H9 (cell line): ENCODE measurements around the gene MYDGF. TPM values are rescaled to one million over a fixed set of nuclear protein-coding genes. Genes with fewer than 3 reads are reported as not detected.

Source experiments
- DNase-seq: peaks from one replicate; pipeline ENCODE4 v3.0.0-alpha.2; 2017
- H2AFZ ChIP-seq: one replicate; pipeline ENCODE4 v1.6.1; 2013; ENCODE audit warnings: mild to moderate bottlenecking, low read length, control low read depth, moderate library complexity
- H2AK5ac ChIP-seq: 2 replicates; pipeline ENCODE4 v1.6.1; 2013; ENCODE audit warnings: low read length, control low read depth, mixed read lengths; ENCODE audit not compliant: insufficient read length
- H2BK120ac ChIP-seq: one replicate; pipeline ENCODE4 v1.6.1; 2013; ENCODE audit warnings: low read depth, mild to moderate bottlenecking, low read length, control low read depth, inconsistent platforms; ENCODE audit not compliant: poor library complexity, severe bottlenecking
- H2BK12ac ChIP-seq: 2 replicates; pipeline ENCODE4 v1.6.1; 2013; ENCODE audit warnings: low read length, control low read depth, mixed read lengths, low read depth; ENCODE audit not compliant: insufficient read length
- H2BK15ac ChIP-seq: 2 replicates; pipeline ENCODE4 v1.6.1; 2013; ENCODE audit warnings: low read depth, low read length, control low read depth
- H2BK20ac ChIP-seq: one replicate; pipeline ENCODE4 v1.6.1; 2013; ENCODE audit warnings: low read depth, mild to moderate bottlenecking, low read length, control low read depth, inconsistent platforms; ENCODE audit not compliant: poor library complexity, severe bottlenecking
- H2BK5ac ChIP-seq: 2 replicates; pipeline ENCODE4 v1.6.1; 2013; ENCODE audit warnings: low read length, control low read depth, mixed read lengths; ENCODE audit not compliant: insufficient read length
- H3K14ac ChIP-seq: 2 replicates; pipeline ENCODE4 v1.6.1; 2013; ENCODE audit warnings: low read length, control low read depth; ENCODE audit not compliant: insufficient read depth
- H3K18ac ChIP-seq: 2 replicates; pipeline ENCODE4 v1.6.1; 2013; ENCODE audit warnings: low read depth, mild to moderate bottlenecking, mixed read lengths, low read length, control low read depth; ENCODE audit not compliant: insufficient read length
- H3K23ac ChIP-seq: 2 replicates; pipeline ENCODE4 v1.6.1; 2013; ENCODE audit warnings: low read length, control low read depth, mixed read lengths, low read depth; ENCODE audit not compliant: insufficient read length
- H3K23me2 ChIP-seq: 2 replicates; pipeline ENCODE4 v1.6.1; 2013; ENCODE audit warnings: low read depth, mild to moderate bottlenecking, mixed read lengths, low read length, control low read depth; ENCODE audit not compliant: insufficient read length, poor library complexity, severe bottlenecking
- H3K27ac ChIP-seq: 2 replicates; pipeline ENCODE4 v1.5.1; 2013; ENCODE audit warnings: low read length, control low read depth, mixed read lengths, low read depth; ENCODE audit not compliant: insufficient read length
- H3K27me3 ChIP-seq: 2 replicates; pipeline ENCODE4 v1.6.1; 2013; ENCODE audit warnings: low read length, control low read depth, inconsistent platforms; ENCODE audit not compliant: insufficient read depth
- H3K4ac ChIP-seq: 2 replicates; pipeline ENCODE4 v1.6.1; 2013; ENCODE audit warnings: low read depth, mild to moderate bottlenecking, control low read depth, inconsistent platforms, low read length, moderate library complexity
- H3K4me1 ChIP-seq: 2 replicates; pipeline ENCODE4 v1.6.1; 2013; ENCODE audit warnings: low read length, control low read depth, inconsistent platforms; ENCODE audit not compliant: insufficient read depth
- H3K4me2 ChIP-seq: 2 replicates; pipeline ENCODE4 v1.6.1; 2013; ENCODE audit warnings: low read length, control low read depth, mixed read lengths; ENCODE audit not compliant: insufficient read length, insufficient read depth
- H3K56ac ChIP-seq: 2 replicates; pipeline ENCODE4 v1.6.1; 2013; ENCODE audit warnings: low read depth, mild to moderate bottlenecking, mixed read lengths, low read length, control low read depth; ENCODE audit not compliant: insufficient read length
- H3K79me1 ChIP-seq: 2 replicates; pipeline ENCODE4 v1.6.1; 2013; ENCODE audit warnings: low read depth, mild to moderate bottlenecking, moderate library complexity, low read length, control low read depth, inconsistent platforms; ENCODE audit not compliant: insufficient read depth, poor library complexity, severe bottlenecking
- H3K79me2 ChIP-seq: 2 replicates; pipeline ENCODE4 v1.6.1; 2013; ENCODE audit warnings: low read length, control low read depth, inconsistent platforms; ENCODE audit not compliant: insufficient read depth
- H3K9ac ChIP-seq: 2 replicates; pipeline ENCODE4 v1.6.1; 2013; ENCODE audit warnings: low read length, control low read depth, mixed read lengths; ENCODE audit not compliant: insufficient read length; ENCODE audit errors: extremely low read depth
- H3K9me3 ChIP-seq: one replicate; pipeline ENCODE4 v1.6.1; 2013; ENCODE audit warnings: low read depth, low read length, inconsistent platforms; ENCODE audit not compliant: control insufficient read depth
- H3T11ph ChIP-seq: one replicate; pipeline ENCODE4 v1.6.1; 2013; ENCODE audit warnings: mild to moderate bottlenecking, low read length, control low read depth, inconsistent platforms
- H4K20me1 ChIP-seq: one replicate; pipeline ENCODE4 v1.6.1; 2013; ENCODE audit not compliant: control insufficient read depth, insufficient read length, insufficient read depth
- H4K5ac ChIP-seq: 2 replicates; pipeline ENCODE4 v1.6.1; 2013; ENCODE audit warnings: low read depth, mild to moderate bottlenecking, mixed read lengths, low read length, control low read depth; ENCODE audit not compliant: insufficient read length
- H4K8ac ChIP-seq: replicated peaks from 2 replicates; pipeline ENCODE4 v1.6.1; 2013; ENCODE audit warnings: low read length, control low read depth, mixed read lengths, low read depth; ENCODE audit not compliant: insufficient read length
- H4K91ac ChIP-seq: 2 replicates; pipeline ENCODE4 v1.6.1; 2013; ENCODE audit warnings: low read depth, mild to moderate bottlenecking, moderate library complexity, mixed read lengths, low read length, control low read depth; ENCODE audit not compliant: insufficient read length
- H3K27ac Mint-ChIP-seq, 3 experiments: 2 replicates in 2 of 3; 3 replicates in 1 of 3; pipeline ENCODE4 v1.8.0; 2020 to 2021; ENCODE audit warnings: mixed read lengths in 3 of 3, mild to moderate bottlenecking in 1 of 3, moderate library complexity in 1 of 3
- H3K27me3 Mint-ChIP-seq: 2 replicates; pipeline ENCODE4 v1.8.0; 2021; ENCODE audit warnings: low read depth, mild to moderate bottlenecking, moderate library complexity, mixed read lengths
- H3K36me3 Mint-ChIP-seq, 3 experiments: 2 replicates in 2 of 3; 3 replicates in 1 of 3; pipeline ENCODE4 v1.8.0; 2020 to 2021; ENCODE audit warnings: low read depth in 3 of 3, mixed read lengths in 3 of 3; ENCODE audit not compliant: insufficient read depth in 1 of 3
- H3K4me1 Mint-ChIP-seq, 2 experiments: 2 replicates each; pipeline ENCODE4 v1.8.0; 2020; ENCODE audit warnings: mixed read lengths in 2 of 2
- H3K4me3 Mint-ChIP-seq, 2 experiments: 2 replicates in 1 of 2; 3 replicates in 1 of 2; pipeline ENCODE4 v1.8.0; 2020 to 2021; ENCODE audit warnings: mild to moderate bottlenecking in 2 of 2, mixed read lengths in 2 of 2, moderate library complexity in 1 of 2
- H3K9me3 Mint-ChIP-seq, 2 experiments: 2 replicates in 1 of 2; 3 replicates in 1 of 2; pipeline ENCODE4 v1.8.0; 2020; ENCODE audit warnings: mild to moderate bottlenecking in 2 of 2, mixed read lengths in 2 of 2, moderate library complexity in 1 of 2
- CTCF ChIP-seq: fragments of 200-600 bp; sonication (generic); conservative IDR thresholded peaks from 3 replicates; pipeline ENCODE4 v1.8.0; 2021; ENCODE audit warnings: antibody characterized with exemption, mild to moderate bottlenecking
- WGBS: extraction: QIAGEN DNeasy Blood & Tissue Kit; methylation state at CpG from one replicate; pipeline ENCODE4 v1.1.7; 2013; ENCODE audit warnings: missing lambda C conversion rate, low lambda C conversion rate, mixed read lengths; ENCODE audit not compliant: insufficient read length; ENCODE audit errors: extremely low coverage; 5-methylcytosine and 5-hydroxymethylcytosine counted together
- total RNA-seq: library from RNA; stranded (reverse); gene quantifications from 2 replicates; pipeline ENCODE4 v1.2.1, GENCODE V29; 2021

The MYDGF gene
- total RNA-seq, 1 experiment from 2014 or later: 43.4 TPM

DNA sequence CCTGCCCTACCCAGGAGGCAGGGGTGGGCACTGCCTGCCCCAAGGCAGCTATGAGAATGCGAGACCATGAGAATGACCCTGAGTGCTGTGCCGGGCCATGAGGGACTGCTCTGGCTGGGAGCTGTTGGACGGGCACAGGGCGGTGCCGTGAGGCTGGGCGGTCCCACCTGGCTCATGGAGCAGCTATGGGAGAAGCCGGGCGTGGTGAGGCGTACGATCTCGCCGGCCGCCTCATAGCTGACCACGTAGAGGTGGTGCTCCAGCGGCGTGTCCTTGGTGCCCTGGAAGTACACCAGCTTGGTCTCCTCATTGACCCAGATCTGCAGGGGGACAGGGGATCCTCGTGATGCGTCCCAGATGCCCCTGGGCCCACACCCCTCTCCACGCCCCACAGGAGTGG, 19.3 kb upstream of the MYDGF start:
- no peaks in the 10 kb centered on the region for H3K4me1 Mint-ChIP-seq
- H3K79me2 ChIP-seq: no peaks in the 10 kb centered on the region
- no peak overlapping the region for H4K5ac ChIP-seq
- H3K4me3 Mint-ChIP-seq: no peak overlapping the region
- no peak overlapping the region for H2BK5ac ChIP-seq
- H3K27ac Mint-ChIP-seq: no peak overlapping the region; a peak in 1 of 7 replicates
- H3K9me3 Mint-ChIP-seq: no peaks in the 10 kb centered on the region
- H3K23me2 ChIP-seq: no peaks in the 10 kb centered on the region
- H3K18ac ChIP-seq: no peak overlapping the region
- H4K91ac ChIP-seq: no peak overlapping the region
- H3T11ph ChIP-seq: no peak overlapping the region
- H3K14ac ChIP-seq: no peak overlapping the region
- peaks cover 23 to 61% (median 35%) of the 10 kb centered on the region in 3 experiments for H3K36me3 Mint-ChIP-seq
- no peak for DNase-seq
- WGBS: no CpG with 5 or more reads among the region's 19 CpGs
- H3K56ac ChIP-seq: no peak overlapping the region
- no peak overlapping the region for H3K9ac ChIP-seq
- no peaks in the 10 kb centered on the region for H3K79me1 ChIP-seq
- H3K27ac ChIP-seq: no peak overlapping the region
- H2BK20ac ChIP-seq: no peak overlapping the region
- H2BK15ac ChIP-seq: no peak overlapping the region
- H2BK120ac ChIP-seq: no peak overlapping the region
- no peaks in the 10 kb centered on the region for H4K20me1 ChIP-seq
- H3K27me3 Mint-ChIP-seq: no peaks in the 10 kb centered on the region
- H3K4me2 ChIP-seq: no peak overlapping the region
- H4K8ac ChIP-seq: no peak overlapping the region
- no peak overlapping the region for H2AK5ac ChIP-seq
- no peak overlapping the region for H2AFZ ChIP-seq
- no peak overlapping the region for H2BK12ac ChIP-seq
- TF ChIP-seq CTCF: no peak
- no peaks in the 10 kb centered on the region for H3K27me3 ChIP-seq
- H3K4ac ChIP-seq: no peak overlapping the region
- H3K23ac ChIP-seq: no peak overlapping the region
- H3K4me1 ChIP-seq: no peaks in the 10 kb centered on the region
- H3K9me3 ChIP-seq: no peaks in the 10 kb centered on the region
